A549 (cell line): Measurements from ENCODE around the gene CTAG1B.
"Not testable (repeated sequence)": the region's sequence is repeated elsewhere in the genome, so short reads cannot be mapped to it uniquely, and the experiment has no call there.

Experiments used
- BHLHE40 ChIP-seq: IDR thresholded peaks from 2 replicates; pipeline ENCODE4 v1.6.1; 2012; ENCODE audit warnings: low read depth, low read length, inconsistent platforms
- CHD2 ChIP-seq: fragments of 150-350 bp; IDR thresholded peaks from 2 replicates; pipeline ENCODE4 v1.6.1; 2014; ENCODE audit warnings: low read length; ENCODE audit not compliant: partially characterized antibody
- HOXA7 ChIP-seq: fragments of 250-450 bp; sonication (Bioruptor Pico); IDR thresholded peaks from 2 replicates; pipeline ENCODE4 v1.5.0; 2020; ENCODE audit warnings: mild to moderate bottlenecking, moderate library complexity
- MYC ChIP-seq: IDR thresholded peaks from 2 replicates; pipeline ENCODE4 v1.6.1; 2012; ENCODE audit warnings: mild to moderate bottlenecking, inconsistent platforms, low read length, improper control_type of control experiment, borderline replicate concordance
- SMC3 ChIP-seq: fragments of >200 bp; sonication (Bioruptor Twin); formaldehyde crosslinking; IDR thresholded peaks from 3 replicates; pipeline ENCODE4 v1.6.1; 2018; ENCODE audit warnings: inconsistent platforms
- TF ChIP-seq, protein P1 (sequence below): fragments of >200 bp; sonication (Bioruptor Twin); formaldehyde crosslinking; IDR thresholded peaks from 3 replicates; pipeline ENCODE4 v1.5.1; 2016
- TF ChIP-seq, protein P2 (sequence below): fragments of 250-450 bp; sonication (Bioruptor Pico); IDR thresholded peaks from 2 replicates; pipeline ENCODE4 v1.5.0; 2020; ENCODE audit warnings: low read depth, mild to moderate bottlenecking, moderate library complexity

DNA sequence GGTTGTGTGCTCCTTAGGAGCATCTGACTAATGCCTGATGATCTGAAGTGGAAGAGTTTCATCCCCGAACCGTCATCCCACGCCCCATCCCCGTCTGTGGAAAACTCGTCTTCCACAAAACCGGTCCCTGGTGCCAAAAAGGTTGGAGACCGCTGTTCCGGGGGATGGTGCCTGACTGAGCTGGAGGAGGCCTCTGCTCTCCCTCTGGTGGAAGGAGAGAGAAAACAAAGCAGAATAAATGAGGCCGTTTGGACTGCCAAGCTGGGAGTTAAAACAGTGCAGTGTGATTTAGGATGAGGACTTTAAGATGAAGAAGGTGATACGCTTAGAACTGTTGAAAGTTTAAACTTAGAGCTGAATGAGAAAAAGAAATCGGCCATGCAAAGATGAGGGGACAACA lies 14.6 kb upstream of the CTAG1B start:
- not testable (repeated sequence) for TF ChIP-seq CHD2; BHLHE40; HOXA7 (CRISPR knock-in tag); MYC; SMC3
- TF ChIP-seq, protein P1, sequence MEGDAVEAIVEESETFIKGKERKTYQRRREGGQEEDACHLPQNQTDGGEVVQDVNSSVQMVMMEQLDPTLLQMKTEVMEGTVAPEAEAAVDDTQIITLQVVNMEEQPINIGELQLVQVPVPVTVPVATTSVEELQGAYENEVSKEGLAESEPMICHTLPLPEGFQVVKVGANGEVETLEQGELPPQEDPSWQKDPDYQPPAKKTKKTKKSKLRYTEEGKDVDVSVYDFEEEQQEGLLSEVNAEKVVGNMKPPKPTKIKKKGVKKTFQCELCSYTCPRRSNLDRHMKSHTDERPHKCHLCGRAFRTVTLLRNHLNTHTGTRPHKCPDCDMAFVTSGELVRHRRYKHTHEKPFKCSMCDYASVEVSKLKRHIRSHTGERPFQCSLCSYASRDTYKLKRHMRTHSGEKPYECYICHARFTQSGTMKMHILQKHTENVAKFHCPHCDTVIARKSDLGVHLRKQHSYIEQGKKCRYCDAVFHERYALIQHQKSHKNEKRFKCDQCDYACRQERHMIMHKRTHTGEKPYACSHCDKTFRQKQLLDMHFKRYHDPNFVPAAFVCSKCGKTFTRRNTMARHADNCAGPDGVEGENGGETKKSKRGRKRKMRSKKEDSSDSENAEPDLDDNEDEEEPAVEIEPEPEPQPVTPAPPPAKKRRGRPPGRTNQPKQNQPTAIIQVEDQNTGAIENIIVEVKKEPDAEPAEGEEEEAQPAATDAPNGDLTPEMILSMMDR: not testable (repeated sequence)
- TF ChIP-seq, protein P2, sequence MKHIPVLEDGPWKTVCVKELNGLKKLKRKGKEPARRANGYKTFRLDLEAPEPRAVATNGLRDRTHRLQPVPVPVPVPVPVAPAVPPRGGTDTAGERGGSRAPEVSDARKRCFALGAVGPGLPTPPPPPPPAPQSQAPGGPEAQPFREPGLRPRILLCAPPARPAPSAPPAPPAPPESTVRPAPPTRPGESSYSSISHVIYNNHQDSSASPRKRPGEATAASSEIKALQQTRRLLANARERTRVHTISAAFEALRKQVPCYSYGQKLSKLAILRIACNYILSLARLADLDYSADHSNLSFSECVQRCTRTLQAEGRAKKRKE (CRISPR knock-in tag): not testable (repeated sequence)
